Breast epithelium (tissue), 3 donors: ENCODE measurements around the gene FOXA3.

Experiments used
- CTCF ChIP-seq, 3 donors: fragments of 450-650 bp; IDR thresholded peaks; one replicate each; pipeline ENCODE4 v1.5.1; 2016 to 2017; ENCODE audit warnings: antibody characterized with exemption in 3 of 3, mild to moderate bottlenecking in 3 of 3, moderate library complexity in 3 of 3
- POLR2A ChIP-seq: fragments of 450-650 bp; IDR thresholded peaks from one replicate; pipeline ENCODE4 v1.6.1; 2016; ENCODE audit warnings: antibody characterized with exemption, mild to moderate bottlenecking, moderate library complexity

GRCh38 chr19:45860359-45861259 lies 3.5 kb upstream of the FOXA3 start:
- TF ChIP-seq POLR2A (no peak), CTCF (IDR thresholded peaks at IDR 0.05) (no peak)
